ENCODE measurements around the gene MAPT.

The MAPT gene

GRCh38 chr17:46053911-46054534, 159.7 kb downstream of the MAPT start:
- DNase-seq (ENCODE audit: low read depth in 2 of 2), result no peak

- DNase-seq (ENCODE audit: low read depth in 2 of 2), result no peak
These were observed 162.5 kb downstream of the MAPT start for GRCh38 chr17:46056800-46057304.

GRCh38 chr17:46057366-46057765, 163.0 kb downstream of the MAPT start:
- no peak for DNase-seq (ENCODE audit: low read depth in 2 of 2)

DNA sequence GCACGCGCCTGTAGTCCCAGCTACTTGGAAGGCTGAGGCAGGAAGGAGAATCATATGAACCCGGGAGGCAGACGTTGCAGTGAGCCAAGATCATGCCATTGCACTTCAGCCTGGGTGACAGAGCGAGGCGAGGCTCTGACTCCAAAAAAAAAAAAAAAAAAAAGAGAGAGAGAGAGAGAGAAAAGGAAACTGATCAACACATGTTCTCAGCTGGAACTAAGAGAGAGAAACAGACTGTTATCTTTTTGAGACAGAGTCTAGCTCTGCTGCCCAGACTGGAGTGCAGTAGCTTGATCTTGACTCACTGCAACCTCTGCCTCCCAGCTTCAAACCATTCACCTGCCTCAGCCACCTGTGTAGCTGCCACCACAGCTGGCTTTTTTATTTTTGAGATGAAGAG, 165.1 kb downstream of the MAPT start:
- no peak for DNase-seq (ENCODE audit: low read depth in 2 of 2)

DNA sequence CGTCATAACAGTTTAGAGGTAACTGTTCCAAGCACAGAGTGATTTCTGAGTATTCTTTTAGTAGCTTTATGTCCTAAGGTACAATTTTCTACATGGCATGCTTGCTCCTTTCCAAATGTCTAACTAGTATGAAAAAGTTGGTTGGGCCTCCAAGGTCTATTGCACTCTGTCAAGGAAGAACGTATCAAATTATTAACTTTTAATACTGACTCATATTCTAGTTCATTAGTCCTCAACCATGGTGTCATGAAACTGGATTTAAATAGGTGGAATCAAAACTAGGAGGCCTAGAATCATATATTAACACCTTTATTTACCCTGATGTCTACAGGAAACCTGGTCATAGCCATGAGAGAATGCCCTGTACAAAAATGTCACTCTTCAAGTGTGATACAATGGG, 166.1 kb downstream of the MAPT start:
- no peak for DNase-seq (ENCODE audit: low read depth in 2 of 2)

DNA sequence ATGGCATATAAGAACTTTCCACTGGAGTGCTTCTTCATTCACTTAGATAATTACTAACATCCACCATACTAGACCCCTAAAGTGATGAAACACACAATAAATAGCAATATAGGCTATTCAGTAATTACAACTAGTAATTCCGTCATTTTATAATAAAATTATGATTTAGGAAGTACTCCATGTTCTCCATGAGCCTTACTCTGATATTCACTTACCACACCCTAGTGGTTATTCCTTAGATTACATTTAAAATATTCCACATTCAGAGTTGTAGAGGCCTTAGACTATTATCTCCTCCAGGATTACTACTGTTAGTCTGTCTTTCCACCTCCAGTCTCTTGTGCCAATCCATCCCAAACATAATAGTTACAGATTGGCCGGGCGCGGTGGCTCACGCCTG, 167.1 kb downstream of the MAPT start:
- DNase-seq (ENCODE audit: low read depth in 2 of 2), result no peak

- no peak for DNase-seq (ENCODE audit: low read depth in 2 of 2)
These were observed 168.9 kb downstream of the MAPT start for GRCh38 chr17:46063241-46063640.

DNA sequence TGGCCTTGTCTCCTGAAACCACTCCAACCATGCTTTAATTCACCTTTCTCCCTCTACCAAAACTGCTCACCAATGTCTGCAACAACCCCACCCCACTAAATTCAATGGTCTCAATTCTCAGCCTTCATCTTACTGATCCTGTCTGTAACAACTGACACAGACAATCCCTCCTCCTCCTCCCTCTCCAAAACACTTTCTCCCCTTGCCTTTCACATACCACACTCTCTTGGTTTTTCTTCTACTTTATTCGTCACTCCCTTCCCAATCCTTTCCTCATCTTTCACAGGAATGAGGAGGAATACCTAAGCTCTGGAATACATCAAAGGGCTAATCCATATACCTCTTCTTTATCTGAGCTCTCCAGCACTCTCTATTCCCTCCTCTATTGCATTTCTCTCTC, 170.1 kb downstream of the MAPT start:
- no peak for DNase-seq (ENCODE audit: low read depth in 2 of 2)

- no peak for DNase-seq (ENCODE audit: low read depth in 2 of 2)
These were observed 177.4 kb downstream of the MAPT start for GRCh38 chr17:46071796-46072195.

DNA sequence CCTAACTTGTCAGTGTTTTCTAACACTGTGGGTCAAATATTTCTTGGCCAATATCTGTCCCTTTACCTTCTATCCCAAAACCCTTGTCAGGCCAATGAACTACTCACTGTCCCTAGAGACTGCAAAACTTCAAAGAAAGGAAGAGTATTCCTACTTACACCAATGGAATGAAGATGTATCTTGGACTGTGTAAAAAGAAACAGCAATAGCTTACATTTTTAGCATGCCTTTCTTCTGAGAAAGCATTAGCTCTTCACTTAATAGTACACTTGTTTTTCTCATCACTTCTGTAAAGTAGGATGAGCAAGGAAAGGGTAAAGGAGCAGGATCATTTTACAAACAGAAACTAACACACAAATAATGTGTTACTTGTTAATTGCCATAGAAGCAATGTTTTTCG, 178.6 kb downstream of the MAPT start:
- DNase-seq (ENCODE audit: low read depth in 2 of 2), result no peak

- no peak for DNase-seq (ENCODE audit: low read depth in 2 of 2)
These were observed 180.2 kb downstream of the MAPT start for GRCh38 chr17:46074540-46074939.

All from stimulated activated CD4-positive, alpha-beta T cell treated with anti-CD3 and anti-CD28 coated beads, Interleukin-1b, Interleukin-23, amount 100 ng/mL, for 1 hour (primary cell).